Endothelial cell of umbilical vein (primary cell): ENCODE data around the gene LIPM. TPM values are rescaled to one million over a fixed set of nuclear protein-coding genes. Genes with fewer than 3 reads are reported as not detected.

ENCODE experiments used
- BruUV-seq: library from RNA; stranded (reverse); fragments of 400-500 nt; replicated peaks from 2 replicates; lab custom pipeline; 2021; lab: Mats Ljungman, UMichigan
- CTCF ChIA-PET: fragments of 300-600, 350-600 bp; sonication (Branson Sonifier 250); formaldehyde crosslinking; loops from one replicate; lab custom pipeline; 2021; ENCODE audit warnings: antibody characterized with exemption, inconsistent platforms; lab: Charles Lee
- POLR2A ChIA-PET: fragments of 300-600, 350-600 bp; sonication (Branson Sonifier 250); formaldehyde crosslinking; loops from one replicate; lab custom pipeline; 2021; ENCODE audit warnings: antibody characterized with exemption, inconsistent platforms; lab: Charles Lee
- DNase-seq: peaks from one replicate; pipeline ENCODE4 v3.0.0-alpha.2; 2011; ENCODE audit warnings: low read depth, low spot score
- FAIRE-seq: peaks from 2 replicates; lab custom pipeline; 2011; peaks lifted over from hg19 to GRCh38; lab: Jason Lieb, UNC
- H2AFZ ChIP-seq: 2 replicates; pipeline ENCODE4 v1.6.0; 2012; ENCODE audit warnings: low read depth, low read length, control low read depth, inconsistent platforms
- H3K27ac ChIP-seq: 2 replicates; pipeline ENCODE4 v1.5.1; 2011; ENCODE audit warnings: low read depth, mild to moderate bottlenecking, control low read depth, low read length, moderate library complexity; ENCODE audit not compliant: insufficient read depth
- H3K27me3 ChIP-seq, 2 experiments: 2 replicates each; pipeline versions ENCODE4 v1.6.0 to v1.6.1; 2011; ENCODE audit warnings: low read length in 2 of 2, mixed read lengths in 1 of 2; ENCODE audit not compliant: control insufficient read depth in 2 of 2, insufficient read depth in 2 of 2
- H3K36me3 ChIP-seq, 2 experiments: 2 replicates in 1 of 2; 3 replicates in 1 of 2; pipeline ENCODE4 v1.5.1; 2011; ENCODE audit warnings: low read length in 2 of 2, mild to moderate bottlenecking in 1 of 2, moderate library complexity in 1 of 2; ENCODE audit not compliant: control insufficient read depth in 2 of 2, insufficient read depth in 2 of 2; ENCODE audit errors: extremely low read depth in 1 of 2
- H3K4me1 ChIP-seq: 3 replicates; pipeline ENCODE4 v1.5.1; 2011; ENCODE audit warnings: mild to moderate bottlenecking, low read length; ENCODE audit not compliant: control insufficient read depth, insufficient read depth; ENCODE audit errors: extremely low read depth
- H3K4me2 ChIP-seq: 2 replicates; pipeline ENCODE4 v1.6.1; 2011; ENCODE audit warnings: low read length, control low read depth, mixed read lengths; ENCODE audit not compliant: insufficient read depth
- H3K4me3 ChIP-seq, 3 experiments: fragments of 200-600 bp in 1 of 3; sonication (generic), shearing (Covaris generic) in 1 of 3; replicated peaks in 1 of 3; 2 replicates each; pipeline ENCODE4 v1.5.1; 2011 to 2016; ENCODE audit warnings: control low read depth in 3 of 3, low read length in 3 of 3, mild to moderate bottlenecking in 2 of 3, inconsistent platforms in 1 of 3, low read depth in 1 of 3, moderate library complexity in 1 of 3; ENCODE audit not compliant: insufficient read depth in 1 of 3
- H3K79me2 ChIP-seq: 2 replicates; pipeline ENCODE4 v1.6.0; 2012; ENCODE audit warnings: low read length, inconsistent platforms; ENCODE audit not compliant: control insufficient read depth, insufficient read depth
- H3K9ac ChIP-seq: replicated peaks from 2 replicates; pipeline ENCODE3; 2011; ENCODE audit warnings: low read length, control low read depth; ENCODE audit not compliant: insufficient read depth; ENCODE audit errors: extremely low read depth
- H3K9me1 ChIP-seq: replicated peaks from 3 replicates; pipeline ENCODE4 v1.6.0; 2011; ENCODE audit warnings: mild to moderate bottlenecking, low read length; ENCODE audit not compliant: control insufficient read depth, insufficient read depth; ENCODE audit errors: extremely low read depth
- H3K9me3 ChIP-seq: replicated peaks from 2 replicates; pipeline ENCODE4 v1.5.1; 2012; ENCODE audit warnings: low read length, inconsistent platforms; ENCODE audit not compliant: control insufficient read depth, insufficient read depth
- H4K20me1 ChIP-seq: replicated peaks from 2 replicates; pipeline ENCODE3; 2011; ENCODE audit warnings: mild to moderate bottlenecking, low read length; ENCODE audit not compliant: control insufficient read depth, insufficient read depth; ENCODE audit errors: extremely low read depth
- CTCF ChIP-seq, 2 donors: IDR thresholded peaks; 1 replicate in 1 of 2; 2 replicates in 1 of 2; pipeline ENCODE4 v1.5.1; 2011; ENCODE audit warnings: low read length in 2 of 2, mild to moderate bottlenecking in 2 of 2, moderate library complexity in 2 of 2, control low read depth in 1 of 2, inconsistent platforms in 1 of 2, low read depth in 1 of 2; ENCODE audit not compliant: insufficient read depth in 1 of 2; ENCODE audit errors: extremely low read depth in 1 of 2
- EZH2 ChIP-seq: IDR thresholded peaks from 2 replicates; pipeline ENCODE4 v1.6.1; 2012; ENCODE audit warnings: borderline replicate concordance, low read depth, mild to moderate bottlenecking, moderate library complexity, low read length, inconsistent platforms; ENCODE audit not compliant: severe bottlenecking
- FOS ChIP-seq: IDR thresholded peaks from 2 replicates; pipeline ENCODE4 v1.6.1; 2011; ENCODE audit warnings: mild to moderate bottlenecking, low read length, moderate library complexity, borderline replicate concordance; ENCODE audit not compliant: insufficient read depth
- GATA2 ChIP-seq: IDR thresholded peaks from 2 replicates; pipeline ENCODE4 v1.7.0; 2011; ENCODE audit warnings: low read depth, mild to moderate bottlenecking, moderate library complexity, mixed read lengths, low read length; ENCODE audit not compliant: insufficient read length, insufficient read depth
- JUN ChIP-seq: IDR thresholded peaks from 2 replicates; pipeline ENCODE4 v1.6.1; 2011; ENCODE audit warnings: borderline replicate concordance, low read depth; ENCODE audit not compliant: insufficient read length, insufficient read depth
- MYC ChIP-seq: IDR thresholded peaks from one replicate; pipeline ENCODE4 v1.6.1; 2011; ENCODE audit warnings: mild to moderate bottlenecking, low read depth, low read length
- POLR2A ChIP-seq: IDR thresholded peaks from 2 replicates; pipeline ENCODE4 v1.6.1; 2012; ENCODE audit warnings: low read depth, mild to moderate bottlenecking, control low read depth, low read length
- POLR2AphosphoS5 ChIP-seq: IDR thresholded peaks from 2 replicates; pipeline ENCODE4 v1.6.1; 2012; ENCODE audit warnings: low read depth, mild to moderate bottlenecking, control low read depth, low read length, moderate library complexity; ENCODE audit not compliant: insufficient read depth
- dilution Hi-C: fragments of 300-500 bp; cut with MboI; formaldehyde crosslinking; loops from one replicate; pipeline ENCODE4 v1.15.0; 2019; ENCODE audit warnings: low sequenced_read_pairs; ENCODE audit not compliant: extremely low pct_ligation_motif_present
- intact Hi-C: fragments of 100-400 bp; cut with micrococcal nuclease; formaldehyde crosslinking; loops from one replicate; pipeline ENCODE4 v1.10.0; 2022
- polyA plus RNA-seq, 4 experiments: library from polyadenylated mRNA; depleted of rRNA in 3 of 4; stranded (reverse) in 3 of 4; unstranded in 1 of 4; fragments of >200 nt; gene quantifications; 2 replicates each; pipeline versions ENCODE4 v1.2.1 to v1.2.3, GENCODE V29; 2011 to 2012; ENCODE audit warnings: missing spikeins in 1 of 4
- total RNA-seq: library from RNA; stranded (reverse); gene quantifications from 2 replicates; pipeline ENCODE4 v1.2.3, GENCODE V29; 2021
- TF ChIP-seq, protein P1 (sequence below): IDR thresholded peaks from 2 replicates; pipeline ENCODE4 v1.6.1; 2011; ENCODE audit not compliant: insufficient read depth, insufficient read length

Gene LIPM
- total and polyA plus RNA-seq, 2 donors (not counting 3 experiments of a cell fraction or from before 2014, with no cell fraction given) = not detected

- FAIRE-seq (no peak), DNase-seq (no peak)
- BruUV-seq = no TSS peak
- ChIA-PET POLR2A (no interaction called here), CTCF (interaction anchor here (1.2 kb wide), 1 partner anchor 15 kb away, joined by 3 read pairs; no protein-coding TSS in a partner anchor)
- H4K20me1 ChIP-seq = no peaks in the 10 kb centered on the region
- no peak within 1 kb of the TSS for H3K4me2 ChIP-seq
- TF ChIP-seq POLR2AphosphoS5 (no peak), EZH2 (no peak), MYC (no peak), JUN (no peak), CTCF (IDR thresholded peaks at IDR 0.05; ENCODE audit: extremely low read depth in 1 of 2, insufficient read depth in 1 of 2, low read depth in 1 of 2, low read length in 2 of 2) (no peak), POLR2A (no peak), FOS (no peak), GATA2 (no peak)
- TF ChIP-seq, protein P1, sequence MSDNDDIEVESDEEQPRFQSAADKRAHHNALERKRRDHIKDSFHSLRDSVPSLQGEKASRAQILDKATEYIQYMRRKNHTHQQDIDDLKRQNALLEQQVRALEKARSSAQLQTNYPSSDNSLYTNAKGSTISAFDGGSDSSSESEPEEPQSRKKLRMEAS = no peak
- H3K79me2 ChIP-seq = no peaks in the 10 kb centered on the region
- no peak within 1 kb of the TSS for H2AFZ ChIP-seq
- no peak within 1 kb of the TSS for H3K4me3 ChIP-seq
- H3K9ac ChIP-seq = no peak within 1 kb of the TSS
- H3K4me1 ChIP-seq = peaks cover 7% of the 10 kb centered on the region
- no peaks in the 10 kb centered on the region for H3K9me3 ChIP-seq
- H3K27ac ChIP-seq = no peak within 1 kb of the TSS
- H3K9me1 ChIP-seq = no peaks in the 10 kb centered on the region
- intact Hi-C loops = no loop called here
- dilution Hi-C loops = no loop called here
- H3K27me3 ChIP-seq = peaks cover 0 to 7% of the 10 kb centered on the region in 2 experiments
- no peaks in the 10 kb centered on the region for H3K36me3 ChIP-seq
Measured at GRCh38 chr10:88851706-88852105, 49.2 kb downstream of the LIPM start, which contains the start of gene ANKRD22. TSS of gene ANKRD22 (minus strand) at chr10:88851844. CDS start at chr10:88851607, 237 bp downstream.
